Fibroblast of skin of back (primary cell): Measurements from ENCODE around the gene ADGRF1.
"Not testable (repeated sequence)": the region's sequence is repeated elsewhere in the genome, so short reads cannot be mapped to it uniquely, and the experiment has no call there.

Experiments
- DNase-seq: peaks from one replicate; pipeline ENCODE4 v3.0.0-alpha.2; 2013

Gene ADGRF1

GRCh38 chr6:47022191-47022590 lies 19.9 kb downstream of the ADGRF1 start:
- DNase-seq, result no peak

- no peak for DNase-seq
Measured at GRCh38 chr6:47019941-47020340, 22.2 kb downstream of the ADGRF1 start.

- DNase-seq, result no peak
Measured at GRCh38 chr6:47016909-47017308, 25.2 kb downstream of the ADGRF1 start.

- no peak for DNase-seq
Measured at GRCh38 chr6:47016261-47016660, 25.9 kb downstream of the ADGRF1 start.

- DNase-seq, result no peak
Measured at GRCh38 chr6:47014401-47014800, 27.7 kb downstream of the ADGRF1 start.

- no peak for DNase-seq
Measured at GRCh38 chr6:47009583-47009982, 32.5 kb downstream of the ADGRF1 start.

GRCh38 chr6:47008397-47008763 lies 33.8 kb downstream of the ADGRF1 start:
- no peak for DNase-seq

GRCh38 chr6:47007657-47008396 lies 34.3 kb downstream of the ADGRF1 start:
- DNase-seq, result no peak

GRCh38 chr6:47005486-47005885 lies 36.6 kb downstream of the ADGRF1 start:
- DNase-seq, result no peak

GRCh38 chr6:47004463-47004862 lies 37.7 kb downstream of the ADGRF1 start:
- DNase-seq, result no peak

GRCh38 chr6:47000842-47001241 lies 41.3 kb downstream of the ADGRF1 start:
- no peak for DNase-seq

- DNase-seq, result no peak
Measured at GRCh38 chr6:46998436-46999017, 43.6 kb downstream of the ADGRF1 start.

GRCh38 chr6:46997646-46998045 lies 44.5 kb downstream of the ADGRF1 start:
- no peak for DNase-seq

- no peak for DNase-seq
Measured at GRCh38 chr6:46996860-46997641, 45.1 kb downstream of the ADGRF1 start.

- DNase-seq, result no peak
Measured at GRCh38 chr6:46994933-46995332, 47.2 kb downstream of the ADGRF1 start.

GRCh38 chr6:46993846-46994245 lies 48.3 kb downstream of the ADGRF1 start:
- DNase-seq, result peak; percentile 85

GRCh38 chr6:46992391-46992790 lies 49.7 kb downstream of the ADGRF1 start:
- not testable (repeated sequence) for DNase-seq

GRCh38 chr6:46990818-46991510 lies 51.2 kb downstream of the ADGRF1 start:
- DNase-seq, result peak; percentile 50

GRCh38 chr6:46990031-46990644 lies 52.0 kb downstream of the ADGRF1 start:
- DNase-seq, result no peak

- no peak for DNase-seq
Measured at GRCh38 chr6:46989398-46989797, 52.7 kb downstream of the ADGRF1 start.

GRCh38 chr6:46985943-46986342 lies 56.2 kb downstream of the ADGRF1 start:
- peak; percentile 39 for DNase-seq

GRCh38 chr6:46983007-46983411 lies 59.1 kb downstream of the ADGRF1 start:
- peak; percentile 35 for DNase-seq

GRCh38 chr6:46979206-46979605 lies 62.9 kb downstream of the ADGRF1 start:
- DNase-seq, result no peak
